ENCODE data around the gene RFX5. TPM values are rescaled to one million over a fixed set of nuclear protein-coding genes. Genes with fewer than 3 reads are reported as not detected.
"Not testable (repeated sequence)": the region's sequence is repeated elsewhere in the genome, so short reads cannot be mapped to it uniquely, and the experiment has no call there.

RFX5 gene
- total RNA-seq: 10 to 100 TPM; 32.6 to 66.1 (median 44.5) TPM

GRCh38 chr1:151346769-151347522, at the start of gene RFX5:
Gene RFX5, minus strand, starts transcription at chr1:151347252. Its CDS starts 932 bp downstream, at chr1:151346320.
- peak; percentile 40 for TF ChIP-seq POLR2A (IDR thresholded peaks at IDR 0.05)
- TF ChIP-seq EP300 (IDR thresholded peaks at IDR 0.05): no peak
- peak; percentile 61 for TF ChIP-seq POLR2AphosphoS5 (IDR thresholded peaks at IDR 0.05)
- peak in 1 of 4 experiments; percentile 3 for TF ChIP-seq CTCF (IDR thresholded peaks at IDR 0.05)
- H3K27me3 ChIP-seq: no peaks in the 10 kb centered on the region
- peak within 1 kb of the TSS; percentile 59 to 69 for H3K4me3 ChIP-seq
- ATAC-seq: peak; percentile 99
- peaks cover 0 to 36% of the 10 kb centered on the region in 2 donors for H3K36me3 ChIP-seq
- H3K9me3 ChIP-seq: no peaks in the 10 kb centered on the region
- peak within 1 kb of the TSS; percentile 83 to 93 (median 89) for H3K27ac ChIP-seq
- peaks cover 8 to 31% (median 11%) of the 10 kb centered on the region in 3 donors for H3K4me1 ChIP-seq
- 0% methylated on average over 2 to 29 of the region's 38 CpGs for WGBS, 2 donors (ENCODE audit: low coverage in 1 of 2)

GRCh38 chr1:151396265-151396664, 49.2 kb upstream of the RFX5 start:
- 68 to 80% methylated on average over 4 to 5 of the region's 5 CpGs for WGBS, 2 donors (ENCODE audit: low coverage in 1 of 2)

GRCh38 chr1:151393583-151393982, 46.5 kb upstream of the RFX5 start:
- no peaks in the 10 kb centered on the region for H3K9me3 ChIP-seq
- TF ChIP-seq POLR2AphosphoS5 (IDR thresholded peaks at IDR 0.05) (no peak), POLR2A (IDR thresholded peaks at IDR 0.05) (no peak), CTCF (IDR thresholded peaks at IDR 0.05) (no peak), EP300 (IDR thresholded peaks at IDR 0.05) (no peak)
- H3K27ac ChIP-seq: no peak overlapping the region
- H3K4me3 ChIP-seq: no peak overlapping the region
- ATAC-seq: no peak
- H3K4me1 ChIP-seq: peaks cover 0 to 1% (median 0%) of the 10 kb centered on the region in 3 donors
- no peaks in the 10 kb centered on the region for H3K36me3 ChIP-seq
- H3K27me3 ChIP-seq: no peaks in the 10 kb centered on the region

More at GRCh38 chr1:151396265-151396664, 49.2 kb upstream of the RFX5 start:
- peaks cover 6 to 21% (median 11%) of the 10 kb centered on the region in 3 donors for H3K4me1 ChIP-seq
- peaks cover 0 to 11% of the 10 kb centered on the region in 2 donors for H3K36me3 ChIP-seq
- not testable (repeated sequence) for H3K4me3 ChIP-seq, H3K9me3 ChIP-seq, H3K27ac ChIP-seq, H3K27me3 ChIP-seq, ATAC-seq

GRCh38 chr1:151391079-151391563, 44.1 kb upstream of the RFX5 start:
- TF ChIP-seq CTCF (IDR thresholded peaks at IDR 0.05) (no peak), EP300 (IDR thresholded peaks at IDR 0.05) (no peak), POLR2A (IDR thresholded peaks at IDR 0.05) (no peak), POLR2AphosphoS5 (IDR thresholded peaks at IDR 0.05) (no peak)
- no peaks in the 10 kb centered on the region for H3K36me3 ChIP-seq
- 69 to 86% methylated on average over 2 to 3 of the region's 3 CpGs for WGBS, 2 donors (ENCODE audit: low coverage in 1 of 2)
- no peak overlapping the region for H3K27ac ChIP-seq
- H3K9me3 ChIP-seq: no peaks in the 10 kb centered on the region
- H3K4me3 ChIP-seq: no peak overlapping the region
- no peak for ATAC-seq
- no peaks in the 10 kb centered on the region for H3K27me3 ChIP-seq
- no peaks in the 10 kb centered on the region for H3K4me1 ChIP-seq

GRCh38 chr1:151390221-151391078, 43.4 kb upstream of the RFX5 start:
- not testable (repeated sequence) for H3K4me3 ChIP-seq, H3K27me3 ChIP-seq, H3K4me1 ChIP-seq, ATAC-seq, H3K27ac ChIP-seq, H3K36me3 ChIP-seq, H3K9me3 ChIP-seq
- WGBS, 2 donors (ENCODE audit: low coverage in 1 of 2): 84 to 90% methylated on average over 9 to 22 of the region's 22 CpGs

Measured in gastroesophageal sphincter (tissue), 4 donors.